ENCODE results near the gene BIRC2.

DNA sequence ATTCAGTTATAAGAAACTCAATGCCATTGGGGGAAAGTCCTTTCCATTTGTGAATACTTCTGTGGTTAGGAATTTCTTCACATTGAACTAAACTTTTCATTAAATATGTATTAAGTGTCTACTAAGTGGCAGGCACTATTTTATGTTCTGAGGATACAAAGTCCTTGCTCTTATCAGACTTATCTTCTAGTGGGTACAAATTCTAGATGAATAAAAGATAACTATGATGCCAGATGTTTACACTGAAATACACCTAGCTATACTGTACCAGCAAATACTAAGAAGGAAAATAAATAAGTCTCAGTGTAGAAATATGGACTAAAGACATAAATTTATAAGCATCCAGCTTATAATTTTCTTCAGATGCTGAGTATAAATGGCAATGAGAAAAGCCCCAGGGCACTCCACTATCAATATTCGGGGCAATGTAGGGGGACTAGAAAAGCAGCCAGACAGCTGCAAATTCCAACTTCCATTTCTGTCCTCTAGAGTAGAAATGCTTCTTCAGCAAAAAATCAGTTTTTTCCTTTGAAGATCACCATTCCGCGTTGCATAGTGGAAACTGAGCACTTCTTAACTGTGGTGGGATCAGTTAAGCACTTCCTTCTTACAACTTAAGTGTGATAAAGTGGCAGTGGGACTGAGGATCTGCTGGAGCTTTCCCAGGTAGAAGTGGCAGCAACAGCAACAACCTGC, 41.5 kb upstream of the BIRC2 start:
- TF ChIP-seq EZH2 (IDR thresholded peaks at IDR 0.05), result no peak
- TF ChIP-seq, protein P1, sequence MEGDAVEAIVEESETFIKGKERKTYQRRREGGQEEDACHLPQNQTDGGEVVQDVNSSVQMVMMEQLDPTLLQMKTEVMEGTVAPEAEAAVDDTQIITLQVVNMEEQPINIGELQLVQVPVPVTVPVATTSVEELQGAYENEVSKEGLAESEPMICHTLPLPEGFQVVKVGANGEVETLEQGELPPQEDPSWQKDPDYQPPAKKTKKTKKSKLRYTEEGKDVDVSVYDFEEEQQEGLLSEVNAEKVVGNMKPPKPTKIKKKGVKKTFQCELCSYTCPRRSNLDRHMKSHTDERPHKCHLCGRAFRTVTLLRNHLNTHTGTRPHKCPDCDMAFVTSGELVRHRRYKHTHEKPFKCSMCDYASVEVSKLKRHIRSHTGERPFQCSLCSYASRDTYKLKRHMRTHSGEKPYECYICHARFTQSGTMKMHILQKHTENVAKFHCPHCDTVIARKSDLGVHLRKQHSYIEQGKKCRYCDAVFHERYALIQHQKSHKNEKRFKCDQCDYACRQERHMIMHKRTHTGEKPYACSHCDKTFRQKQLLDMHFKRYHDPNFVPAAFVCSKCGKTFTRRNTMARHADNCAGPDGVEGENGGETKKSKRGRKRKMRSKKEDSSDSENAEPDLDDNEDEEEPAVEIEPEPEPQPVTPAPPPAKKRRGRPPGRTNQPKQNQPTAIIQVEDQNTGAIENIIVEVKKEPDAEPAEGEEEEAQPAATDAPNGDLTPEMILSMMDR (IDR thresholded peaks at IDR 0.05), result no peak
- no peak for TF ChIP-seq EZH2phosphoT487 (IDR thresholded peaks at IDR 0.05)
